SKM-1 treated with dmso at 0.1 percent for 144 hours (cell line): Measurements from ENCODE around the gene C20orf144.

ENCODE experiments used
- DNase-seq: peaks from one replicate; lab custom pipeline; 2025; ENCODE audit not compliant: unreplicated experiment; lab: John Stamatoyannopoulos, UW

The C20orf144 gene

DNA sequence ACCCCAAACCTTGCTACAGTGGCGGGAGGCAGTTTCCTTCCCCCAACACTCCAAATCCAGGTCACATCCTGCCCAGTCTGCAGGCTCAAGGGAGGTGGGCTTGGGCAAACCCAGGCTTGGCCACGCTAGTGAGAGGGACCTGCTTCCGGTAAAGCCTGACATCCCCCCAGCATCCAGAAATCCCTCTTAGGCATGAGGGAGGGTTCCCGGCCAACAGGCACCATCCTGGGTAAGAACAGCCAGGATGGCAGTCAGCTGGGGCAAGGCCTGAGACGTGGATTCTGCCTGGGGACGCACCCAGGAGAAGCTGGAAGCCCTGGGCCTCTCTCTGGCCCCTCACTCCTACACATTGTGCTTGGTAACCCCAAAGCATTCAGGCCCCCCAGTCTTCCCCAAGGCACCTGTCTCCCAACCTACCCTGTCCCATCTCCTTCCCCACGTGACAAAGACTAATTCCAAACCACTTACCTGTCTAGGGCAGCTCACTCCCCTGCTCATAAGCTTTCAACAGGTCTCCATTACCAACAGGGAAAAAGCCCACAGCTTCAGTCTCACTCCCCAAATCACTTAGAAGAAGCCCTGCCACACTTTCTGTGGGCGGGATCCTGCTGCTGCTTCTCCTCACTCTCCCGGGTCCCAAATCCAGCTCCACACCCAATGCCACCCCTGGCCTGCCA lies 2.1 kb downstream of the C20orf144 start:
- DNase-seq, result no peak

DNA sequence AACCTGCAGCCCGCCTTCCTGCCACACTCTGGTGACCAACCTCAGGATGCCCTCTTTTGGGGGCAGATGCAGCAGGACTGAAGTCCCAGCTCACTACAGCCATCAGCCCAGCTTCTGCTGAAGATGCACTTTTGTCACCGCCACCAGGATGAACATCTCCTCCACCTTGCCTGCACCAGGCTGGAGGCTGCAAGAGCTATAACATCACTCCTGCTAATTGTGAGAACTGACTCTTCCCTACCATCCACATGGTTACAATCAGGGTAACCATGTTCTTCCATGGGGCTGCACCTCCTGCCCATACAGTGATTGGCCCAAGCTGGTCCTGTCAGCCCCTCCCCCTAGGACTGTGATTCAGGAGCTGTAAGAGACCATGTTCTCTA lies 2.6 kb downstream of the C20orf144 start:
- no peak for DNase-seq

DNA sequence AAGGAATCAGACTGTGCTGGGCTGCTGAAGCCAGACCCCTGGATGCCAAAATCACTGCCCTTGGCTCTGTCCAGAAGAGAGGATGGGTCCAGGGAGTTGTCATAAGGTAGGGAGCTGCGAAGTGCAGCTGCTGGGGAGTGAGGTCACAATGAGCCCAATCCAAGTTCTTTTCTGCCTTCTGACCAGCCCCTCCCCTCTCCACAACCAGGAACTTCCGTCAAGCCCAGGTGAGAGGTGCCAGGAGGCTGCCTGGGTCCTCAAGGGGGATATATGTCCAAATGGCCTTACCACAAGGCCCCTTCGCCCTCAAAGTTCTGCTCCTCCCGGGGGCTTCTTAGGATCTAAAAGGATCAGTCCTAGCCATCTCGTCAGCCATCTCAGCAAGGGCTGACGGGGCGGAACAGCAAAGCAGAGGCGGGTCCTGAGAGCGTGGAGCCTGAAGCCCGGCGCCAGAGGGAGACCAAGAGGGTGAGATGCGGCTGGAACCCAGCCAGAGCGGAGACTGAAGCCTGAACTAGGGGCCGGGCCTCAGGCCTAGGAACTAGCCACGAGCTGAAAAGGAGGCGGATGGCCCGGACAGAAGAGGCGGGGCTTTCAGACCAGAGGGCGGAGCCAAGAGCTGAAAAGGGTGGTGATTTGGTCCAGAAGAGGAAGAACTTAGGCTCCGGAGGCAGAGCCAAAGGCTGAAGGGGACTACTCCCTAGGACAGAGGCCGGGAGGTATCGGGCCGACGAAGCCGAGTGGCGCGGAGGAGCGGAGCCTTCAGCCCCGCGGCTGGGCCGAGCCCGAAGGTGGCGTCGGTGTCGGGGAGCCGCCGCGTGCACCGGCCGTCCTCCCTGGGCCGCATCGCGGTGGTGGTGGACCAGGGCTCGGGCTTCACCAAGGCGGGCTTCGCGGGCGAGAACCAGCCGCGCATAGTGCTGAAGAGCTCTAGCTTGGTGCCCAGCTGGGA lies 4.4 kb downstream of the C20orf144 start, which contains the start of gene ACTL10:
TSS of gene ACTL10 (plus strand) at position 651 of the 952 bp plus-strand sequence. CDS start 555 bp downstream, outside the sequence.
- peak; percentile 99 for DNase-seq

DNA sequence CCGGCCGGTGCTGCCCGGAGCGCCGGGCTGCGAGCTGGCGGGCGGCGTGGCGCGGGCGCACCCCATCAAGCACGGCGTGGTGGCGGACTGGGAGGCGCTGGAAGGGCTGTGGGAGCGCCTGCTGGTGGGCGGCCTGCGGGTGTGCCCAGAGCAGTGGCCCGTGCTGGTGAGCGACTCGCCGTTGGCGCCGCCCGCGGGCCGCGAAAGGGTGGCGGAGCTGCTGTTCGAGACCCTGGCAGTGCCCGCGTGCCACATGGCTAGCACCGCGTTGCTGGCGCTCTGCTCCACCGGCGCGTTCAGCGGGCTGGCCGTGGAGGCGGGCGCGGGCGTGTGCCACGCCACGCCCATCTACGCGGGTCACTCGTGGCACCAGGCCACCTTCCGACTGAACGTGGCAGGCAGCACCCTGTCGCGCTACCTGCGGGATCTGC lies 5.1 kb downstream of the C20orf144 start:
- no peak for DNase-seq

DNA sequence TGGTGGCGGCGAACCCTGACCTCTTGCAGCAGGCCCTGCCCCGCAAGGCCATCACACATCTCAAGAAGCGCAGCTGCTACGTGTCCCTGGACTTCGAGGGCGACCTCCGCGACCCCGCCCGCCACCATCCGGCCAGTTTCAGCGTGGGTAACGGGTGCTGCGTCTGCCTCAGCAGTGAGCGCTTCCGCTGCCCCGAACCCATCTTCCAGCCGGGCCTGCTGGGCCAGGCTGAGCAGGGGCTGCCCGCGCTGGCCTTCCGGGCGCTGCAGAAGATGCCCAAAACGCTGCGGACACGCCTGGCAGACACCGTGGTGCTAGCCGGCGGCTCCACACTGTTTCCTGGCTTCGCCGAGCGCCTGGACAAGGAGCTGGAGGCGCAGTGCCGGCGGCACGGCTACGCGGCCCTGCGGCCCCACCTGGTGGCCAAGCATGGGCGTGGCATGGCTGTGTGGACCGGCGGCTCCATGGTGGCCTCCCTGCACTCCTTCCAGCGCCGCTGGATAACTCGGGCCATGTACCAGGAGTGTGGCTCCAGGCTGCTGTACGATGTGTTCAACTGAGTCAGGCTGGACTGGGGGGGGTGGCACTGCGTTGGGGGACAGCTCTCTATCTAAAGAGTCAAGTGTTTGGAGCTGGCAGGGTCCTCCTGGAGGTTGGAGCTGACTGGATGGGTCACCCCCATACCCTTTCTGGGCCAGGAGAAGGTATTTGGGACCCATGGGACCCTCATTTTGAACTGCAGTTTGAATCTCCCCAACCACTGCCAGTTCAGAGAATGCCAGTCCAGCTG lies 5.7 kb downstream of the C20orf144 start:
- peak; percentile 78 for DNase-seq

DNA sequence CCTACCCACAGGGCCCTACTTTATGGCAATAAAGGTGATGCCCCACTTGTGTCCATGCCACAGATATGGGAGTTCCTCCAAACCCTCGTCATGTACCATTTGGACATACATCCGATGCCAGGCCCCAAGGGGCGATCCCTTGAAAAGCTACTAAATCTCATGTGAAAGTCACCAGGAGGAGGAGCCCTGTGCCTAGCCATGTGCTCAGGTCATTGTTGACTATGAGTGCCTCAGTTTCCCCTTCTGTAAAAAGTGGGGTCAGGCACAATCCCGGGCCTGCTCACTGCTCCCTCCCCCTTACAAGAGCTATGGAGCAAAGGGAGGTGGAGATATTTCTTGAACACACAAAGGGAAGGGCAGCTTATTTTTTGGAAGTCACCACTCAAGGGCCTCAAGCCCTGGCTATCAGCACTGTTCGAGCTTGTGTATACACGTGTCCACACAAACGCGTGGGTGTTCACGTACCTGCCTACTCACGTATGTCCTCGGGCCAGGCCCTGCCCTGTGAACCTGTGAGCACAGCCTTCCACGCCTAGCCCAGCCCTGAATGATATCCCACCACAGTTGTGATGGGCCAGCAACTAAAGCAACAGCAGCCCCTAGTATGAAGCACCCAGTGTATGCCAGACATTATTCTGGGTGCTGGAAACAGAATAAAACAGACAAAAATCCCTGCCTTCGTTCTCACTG lies 6.5 kb downstream of the C20orf144 start:
- DNase-seq, result no peak

DNA sequence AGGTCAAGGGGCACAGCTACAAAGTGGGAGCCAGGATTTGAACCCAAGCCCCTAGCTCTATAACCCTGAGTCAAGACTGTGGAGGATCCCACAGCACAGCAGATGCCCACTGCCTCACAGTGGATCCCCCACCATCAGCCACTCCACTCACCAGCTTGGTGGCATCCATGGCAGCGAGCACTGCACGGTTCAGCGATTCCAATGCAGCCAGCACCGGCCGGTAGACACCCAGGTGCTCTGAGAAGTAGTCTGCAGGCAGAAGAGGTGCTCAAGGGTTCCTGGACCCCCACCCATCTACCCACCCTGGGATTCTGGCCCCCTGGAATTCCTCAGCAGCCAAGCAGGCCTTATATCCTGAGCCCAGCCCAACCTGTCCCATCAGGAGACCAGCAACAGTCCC lies 7.1 kb downstream of the C20orf144 start:
- no peak for DNase-seq

DNA sequence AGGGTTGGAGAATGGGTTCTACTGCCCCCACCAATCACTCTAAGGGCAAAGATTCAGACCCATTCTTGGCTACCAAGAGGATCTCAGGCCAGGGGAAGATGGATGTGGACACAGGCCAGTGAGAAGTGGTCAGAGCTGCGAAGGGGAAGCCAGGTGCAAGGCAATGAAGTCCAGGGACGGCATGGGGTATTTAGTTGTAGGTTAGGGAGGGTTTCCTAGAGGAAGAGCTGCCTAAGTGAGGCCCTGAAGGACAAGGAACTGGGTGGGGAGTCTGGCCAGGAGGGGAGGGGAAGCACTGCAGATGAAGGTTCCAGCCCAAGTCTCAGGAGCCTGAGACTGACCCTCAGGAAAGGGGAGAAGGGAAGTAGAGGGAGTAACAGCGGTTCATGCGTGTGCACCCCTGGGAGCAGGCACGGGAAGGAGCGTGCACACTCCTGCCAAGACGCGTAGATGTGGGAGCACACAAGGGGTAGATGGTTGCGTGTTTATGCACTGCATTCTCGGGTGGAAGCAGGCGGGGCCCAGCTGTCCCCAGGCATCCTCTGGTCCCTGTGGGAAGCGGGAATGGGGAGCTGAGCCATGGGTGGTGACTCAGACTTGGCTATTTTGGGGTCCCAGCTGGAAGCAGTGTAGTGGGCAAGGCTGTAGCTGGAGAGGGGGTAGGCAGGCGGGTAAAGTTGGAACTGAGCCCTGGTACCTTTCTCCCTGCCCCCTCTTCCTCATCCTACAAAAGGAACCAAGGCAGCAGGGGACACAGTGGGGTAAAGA lies 7.9 kb downstream of the C20orf144 start:
- DNase-seq, result no peak

DNA sequence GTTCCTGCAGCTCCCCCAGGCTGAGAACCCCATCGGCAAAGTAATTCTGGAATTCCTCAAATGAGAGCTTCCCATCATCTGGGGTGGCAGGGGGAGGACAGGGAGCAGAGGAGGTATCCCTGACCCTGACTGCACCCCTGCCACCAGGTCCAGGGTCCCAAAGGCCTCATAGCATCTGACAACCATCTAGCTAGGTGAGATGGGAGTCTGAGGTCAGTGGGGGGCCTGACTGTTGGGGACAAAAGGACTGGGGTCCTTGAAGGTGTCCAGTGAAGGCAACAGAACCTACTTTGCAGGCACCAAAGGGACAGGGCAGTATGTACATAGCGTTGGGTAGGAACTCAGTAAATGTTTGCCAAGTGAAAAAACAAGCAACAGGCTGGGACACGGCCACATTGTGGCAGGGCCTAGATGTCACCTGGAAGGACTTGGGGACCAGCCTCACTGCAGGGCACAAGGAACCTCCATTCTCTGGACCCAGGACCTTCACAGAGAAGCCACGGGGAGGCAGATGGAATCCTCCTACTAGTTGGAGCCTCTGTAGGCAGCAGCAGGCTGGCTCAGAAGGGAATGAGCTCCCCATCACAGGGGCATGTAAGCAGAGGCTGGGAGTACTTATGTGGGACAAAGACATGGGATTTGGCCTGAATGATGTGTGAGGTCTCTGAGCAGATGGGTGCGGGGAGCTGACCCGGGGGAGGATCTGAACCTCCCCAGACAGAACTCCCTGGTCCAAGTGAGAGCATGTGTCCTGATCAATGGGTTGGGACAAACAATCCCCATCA lies 8.8 kb downstream of the C20orf144 start:
- DNase-seq, result no peak

DNA sequence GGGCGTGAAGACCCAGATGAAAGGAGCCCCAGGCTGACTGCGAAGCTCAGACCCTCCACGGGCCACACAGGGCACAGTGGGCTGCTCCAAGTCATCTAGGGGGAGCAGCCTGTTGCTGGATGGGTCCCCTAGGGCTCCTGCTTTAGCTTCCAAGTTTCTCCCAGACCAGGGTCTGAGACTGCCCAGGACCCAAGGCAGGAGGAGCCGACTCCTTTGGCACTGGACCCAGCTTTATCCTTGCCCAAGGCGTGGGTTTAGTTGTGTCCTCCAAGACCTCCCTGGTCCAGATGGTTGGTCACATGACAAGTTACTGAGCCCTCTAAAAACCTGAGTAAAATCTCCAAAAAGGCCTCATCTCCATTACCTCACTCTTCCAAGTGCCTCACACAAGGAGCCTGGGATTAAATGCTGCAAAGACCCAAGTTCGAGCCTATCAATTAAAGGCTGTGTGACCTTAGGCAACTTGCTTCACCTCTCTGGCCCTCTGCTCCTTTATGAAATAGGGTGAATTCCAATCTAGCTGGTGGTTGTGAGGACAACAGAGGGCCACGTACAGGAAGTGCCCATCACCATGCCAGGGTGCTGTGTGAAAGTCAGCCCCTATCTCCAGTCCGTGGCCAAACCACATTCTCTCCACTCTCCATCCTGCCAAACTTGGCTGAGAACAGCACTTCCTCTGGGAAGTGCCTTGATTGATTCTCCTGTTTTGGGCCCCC lies 9.6 kb downstream of the C20orf144 start:
- DNase-seq, result no peak

DNA sequence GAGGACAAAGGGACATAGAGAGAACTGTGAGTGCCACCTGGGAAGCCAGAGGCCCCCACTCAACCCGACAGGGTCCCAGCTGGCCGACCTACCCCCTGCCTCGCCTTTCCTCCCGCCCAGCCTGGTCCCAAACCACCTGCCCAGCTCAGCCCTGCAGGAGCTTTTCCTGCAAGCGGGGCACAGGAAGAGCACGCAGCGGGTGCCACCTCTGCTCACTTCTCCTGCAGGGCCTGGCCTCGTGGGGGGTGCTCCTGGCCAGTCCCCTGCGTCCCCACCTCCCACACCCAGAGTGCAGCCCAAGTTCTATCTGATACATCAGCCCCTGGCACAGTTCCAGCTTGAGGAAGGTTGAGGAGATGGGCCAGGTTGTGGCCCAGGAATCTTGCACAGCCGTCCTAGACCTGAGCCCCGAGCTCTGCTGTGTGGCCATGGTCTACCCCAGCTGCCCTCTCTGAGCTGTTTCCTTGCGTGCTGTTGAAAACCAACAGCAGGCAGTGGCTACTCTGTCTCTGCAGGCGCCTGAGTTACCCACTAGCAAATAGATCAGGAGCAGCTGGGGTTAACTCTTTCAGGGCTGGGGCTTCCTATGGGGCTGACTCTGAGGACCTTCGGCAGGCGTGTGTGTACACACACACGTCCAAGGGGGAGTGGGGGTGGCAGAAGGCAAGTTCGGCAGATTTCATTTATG lies 10.4 kb downstream of the C20orf144 start:
- DNase-seq, result no peak

DNA sequence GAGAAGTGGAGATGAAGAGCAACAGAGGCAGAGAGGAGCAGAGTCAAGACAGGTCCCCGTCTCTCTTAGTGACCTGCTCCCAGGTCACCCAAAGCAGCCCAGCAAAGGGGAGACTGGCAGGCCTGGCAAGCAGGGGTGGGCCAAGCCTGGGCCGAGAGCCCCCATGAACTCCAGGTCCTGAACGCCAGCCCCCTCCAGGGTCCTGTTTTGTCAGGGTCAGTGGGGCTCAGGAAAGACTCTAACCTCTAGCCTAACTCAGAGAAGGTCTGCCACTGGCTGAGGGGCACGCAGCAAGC lies 10.9 kb downstream of the C20orf144 start:
- DNase-seq, result no peak

DNA sequence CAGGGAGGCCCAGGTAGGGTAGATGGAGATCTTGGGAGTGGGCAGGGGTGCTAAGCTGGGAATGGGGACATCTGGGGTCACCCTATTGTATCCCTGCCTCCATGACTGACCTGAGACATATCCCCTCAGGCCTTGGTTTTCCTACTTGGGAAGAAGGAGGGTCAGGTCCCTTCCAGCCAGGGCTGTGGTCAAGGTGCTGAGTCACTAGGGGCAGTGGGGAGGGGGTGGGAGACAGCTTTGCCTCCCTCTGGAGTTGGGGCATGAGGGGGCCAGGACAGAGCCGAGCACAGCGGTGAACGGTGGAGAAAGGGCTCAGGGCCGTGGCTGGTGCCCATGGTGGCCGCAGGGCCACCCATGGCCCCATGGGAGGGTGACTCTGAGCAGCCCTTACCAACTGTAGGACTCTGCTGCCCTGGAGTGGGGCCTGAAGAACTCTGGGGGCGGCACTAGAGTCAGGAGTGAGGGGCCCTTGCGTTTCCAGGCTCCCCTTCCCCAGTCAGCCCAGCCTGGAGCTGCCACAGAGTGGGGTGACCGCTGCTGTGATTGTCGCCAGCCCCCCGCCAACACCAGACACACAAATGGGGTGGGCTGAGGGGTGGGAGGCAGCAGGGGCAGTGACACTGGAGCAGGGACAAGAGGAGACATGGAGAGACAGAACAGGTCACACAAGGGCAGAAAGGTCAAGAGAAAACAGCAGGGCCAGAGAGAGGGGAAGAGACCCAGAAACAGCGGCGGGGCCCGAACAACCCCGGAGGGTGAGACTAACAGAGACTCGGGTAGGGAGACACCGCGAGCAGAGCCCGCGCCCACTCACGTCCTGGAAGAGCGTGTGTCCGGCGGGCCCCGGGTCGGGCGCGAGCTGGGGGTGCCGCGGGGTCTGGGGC lies 11.5 kb downstream of the C20orf144 start:
- peak; percentile 41 for DNase-seq

DNA sequence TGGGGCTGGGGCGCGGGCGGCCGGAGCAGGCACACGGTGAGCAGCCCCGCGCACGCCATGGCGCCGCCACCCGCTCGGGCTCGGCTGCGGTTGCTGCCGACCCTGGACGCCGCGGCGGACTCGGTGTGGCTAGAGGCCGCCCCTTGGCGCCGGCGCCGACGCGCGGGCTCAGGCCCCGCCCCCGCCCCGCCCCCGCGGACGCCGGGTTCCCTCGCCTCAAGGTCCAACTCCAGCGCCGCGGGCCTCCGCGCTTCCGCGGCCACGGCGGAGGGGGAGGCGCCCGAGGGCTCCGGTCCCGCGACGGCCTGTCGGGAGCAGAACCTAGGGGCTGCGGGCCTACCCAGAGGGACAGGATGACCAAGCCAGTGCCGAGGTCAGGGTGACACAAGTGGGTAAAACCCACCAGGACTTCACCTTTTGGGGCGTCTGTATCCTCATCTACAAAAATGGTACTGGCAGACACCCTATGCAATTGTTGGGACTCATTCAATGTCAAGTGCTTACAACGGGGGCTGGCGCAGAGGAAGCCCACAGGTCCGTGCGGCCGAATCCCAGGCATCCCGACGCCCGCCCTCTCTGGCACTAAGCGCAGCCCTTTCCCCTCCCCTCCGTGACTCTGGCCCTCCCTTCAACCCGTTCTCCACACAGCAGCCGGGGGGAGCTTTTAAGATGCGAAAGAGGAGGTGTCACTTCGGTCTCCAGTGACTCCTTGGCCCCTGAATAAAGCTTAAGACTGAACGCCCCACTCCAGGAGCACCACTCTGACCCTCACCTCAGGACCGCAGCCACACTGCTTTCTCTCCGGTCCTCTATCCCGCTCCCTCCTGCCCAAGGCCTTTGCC lies 12.4 kb downstream of the C20orf144 start, which contains the start of gene NECAB3:
TSS of gene NECAB3 (minus strand) at position 135 of the 842 bp plus-strand sequence. CDS start at position 59, 76 bp downstream.
- peak; percentile 41 for DNase-seq

DNA sequence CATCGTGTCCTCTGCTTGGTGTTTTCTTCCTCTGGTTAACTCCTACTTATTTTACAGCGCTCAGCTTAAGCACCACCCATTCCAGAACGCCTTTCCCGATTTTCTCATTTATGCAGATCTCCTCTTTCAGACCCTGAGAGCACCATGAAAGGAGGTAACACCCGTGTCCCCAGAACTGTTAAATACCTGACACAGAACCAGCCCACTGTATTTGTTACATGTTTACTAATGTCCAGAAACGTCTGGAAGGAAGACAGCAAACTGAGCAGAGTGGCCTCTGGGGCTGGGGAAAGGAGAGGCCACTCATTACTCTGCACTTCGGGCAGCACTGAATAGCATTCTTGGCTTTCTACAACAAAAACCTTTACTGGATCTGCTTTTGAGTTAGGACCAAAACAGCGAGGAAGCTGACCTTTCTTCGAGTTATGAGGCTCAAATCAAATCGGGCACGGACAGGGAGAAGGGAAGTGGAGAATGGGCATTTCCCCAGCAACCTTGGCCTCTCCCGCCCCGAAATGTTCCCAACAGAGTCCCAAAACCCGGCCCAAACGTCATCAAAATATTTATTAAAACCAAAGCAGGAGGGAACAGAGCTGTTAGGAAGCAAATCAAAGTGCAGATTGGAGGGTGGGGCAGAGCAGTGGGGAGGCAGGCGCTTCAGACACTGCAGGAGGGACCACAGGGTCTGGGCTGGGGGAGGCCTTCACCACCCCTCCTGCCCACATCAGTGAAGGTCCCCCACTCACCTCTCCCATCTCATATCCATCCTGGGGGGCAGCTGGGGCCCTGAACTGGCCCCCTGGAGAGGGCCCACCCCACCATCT lies 13.2 kb downstream of the C20orf144 start:
- no peak for DNase-seq
